ENCODE data around the gene CX3CL1.

Gene CX3CL1

GRCh38 chr16:57432989-57433388, 60.7 kb downstream of the CX3CL1 start:
- Mint-ChIP-seq H3K9me3 (no peaks in the 10 kb centered on the region), H3K27ac (no peak overlapping the region), H3K4me3 (no peak overlapping the region), H3K27me3 (no peaks in the 10 kb centered on the region), H3K4me1 (ENCODE audit: low read depth in 2 of 2) (no peaks in the 10 kb centered on the region), H3K36me3 (ENCODE audit: insufficient read depth) (peaks cover 59% of the 10 kb centered on the region)
- no peak for DNase-seq
- ATAC-seq (replicated peaks): no peak

- peaks cover 69% of the 10 kb centered on the region for H3K36me3 Mint-ChIP-seq (ENCODE audit: insufficient read depth)
- H3K27me3 Mint-ChIP-seq: no peaks in the 10 kb centered on the region
- ATAC-seq (replicated peaks) (no peak), DNase-seq (no peak)
- no peak overlapping the region for H3K27ac Mint-ChIP-seq
- no peak overlapping the region for H3K4me3 Mint-ChIP-seq
- no peaks in the 10 kb centered on the region for H3K9me3 Mint-ChIP-seq
- no peaks in the 10 kb centered on the region for H3K4me1 Mint-ChIP-seq (ENCODE audit: low read depth in 2 of 2)
Observed at GRCh38 chr16:57434003-57434402, 61.7 kb downstream of the CX3CL1 start.

Data from effector memory CD8-positive, alpha-beta T cell (primary cell).